Stomach smooth muscle (tissue), 2 donors: ENCODE data around the gene JAML.
A peak's percentile ranks its signal among the peaks of the same experiment; 100 is the strongest.
"Not testable (repeated sequence)": the region's sequence is repeated elsewhere in the genome, so short reads cannot be mapped to it uniquely, and the experiment has no call there.

Experiments used
- H3K27ac ChIP-seq: one replicate; pipeline ENCODE4 v1.7.0; 2013; ENCODE audit warnings: mild to moderate bottlenecking, low read length, inconsistent platforms
- H3K27me3 ChIP-seq, 2 donors: one replicate each; pipeline ENCODE4 v1.7.0; 2013; ENCODE audit warnings: low read length in 2 of 2; ENCODE audit not compliant: insufficient read depth in 2 of 2, control insufficient read depth in 1 of 2
- H3K36me3 ChIP-seq, 2 donors: one replicate each; pipeline ENCODE4 v1.7.0; 2013; ENCODE audit warnings: low read length in 2 of 2; ENCODE audit not compliant: control insufficient read depth in 2 of 2, insufficient read depth in 2 of 2
- H3K4me1 ChIP-seq: one replicate; pipeline ENCODE4 v1.7.0; 2013; ENCODE audit warnings: low read length; ENCODE audit not compliant: control insufficient read depth, insufficient read depth
- H3K4me3 ChIP-seq, 2 donors: one replicate each; pipeline ENCODE4 v1.7.0; 2013; ENCODE audit warnings: low read length in 2 of 2
- H3K9ac ChIP-seq, 2 donors: one replicate each; pipeline ENCODE4 v1.7.0; 2013; ENCODE audit warnings: low read length in 2 of 2, mild to moderate bottlenecking in 1 of 2
- H3K9me3 ChIP-seq, 2 donors: one replicate each; pipeline ENCODE4 v1.7.0; 2013; ENCODE audit warnings: low read length in 2 of 2; ENCODE audit not compliant: control insufficient read depth in 2 of 2
- donor health status: healthy.
- donor health status: Pancreatic carcinoma.

JAML gene

DNA sequence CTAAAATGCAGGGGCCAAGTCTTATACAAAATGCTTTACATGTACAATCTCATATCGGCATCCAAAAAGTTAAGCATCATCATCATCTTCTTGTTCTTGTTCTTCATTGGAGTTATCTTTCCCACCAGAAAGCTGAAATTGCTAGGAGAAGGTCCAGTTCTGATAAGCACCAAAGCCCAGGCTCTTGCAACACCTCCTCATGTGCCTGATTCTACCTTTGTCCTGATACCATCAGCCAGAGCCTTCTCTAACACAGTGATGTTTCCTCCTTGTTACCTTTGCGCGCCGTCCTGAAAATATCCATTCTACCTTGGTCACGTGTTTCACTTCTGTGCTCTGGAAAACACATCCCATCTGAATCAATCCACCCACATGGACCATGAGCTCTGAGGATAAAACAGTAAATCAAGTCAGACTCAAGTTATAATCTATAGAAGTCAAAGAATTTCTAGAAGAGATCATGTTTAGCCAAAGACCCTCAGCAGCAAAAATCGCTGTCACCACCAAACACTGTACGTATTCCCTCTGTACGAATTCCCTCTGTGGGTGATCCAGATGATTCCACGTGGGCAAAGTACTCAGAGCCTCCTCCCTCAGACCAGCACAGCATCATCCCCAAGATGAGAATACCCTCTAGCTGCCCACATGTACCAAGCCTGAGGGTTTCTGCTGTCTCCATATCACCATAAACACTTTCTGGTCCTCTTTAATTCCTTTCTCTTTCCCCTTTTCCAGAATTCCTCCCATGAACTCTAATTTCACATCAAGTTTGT lies 19.0 kb downstream of the JAML start:
- no peaks in the 10 kb centered on the region for H3K4me1 ChIP-seq
- no peak overlapping the region for H3K9ac ChIP-seq
- no peak overlapping the region for H3K4me3 ChIP-seq
- H3K36me3 ChIP-seq = no peaks in the 10 kb centered on the region
- H3K27me3 ChIP-seq = peaks cover 7 to 11% of the 10 kb centered on the region in 2 donors
- H3K9me3 ChIP-seq = no peaks in the 10 kb centered on the region
- H3K27ac ChIP-seq = no peak overlapping the region

DNA sequence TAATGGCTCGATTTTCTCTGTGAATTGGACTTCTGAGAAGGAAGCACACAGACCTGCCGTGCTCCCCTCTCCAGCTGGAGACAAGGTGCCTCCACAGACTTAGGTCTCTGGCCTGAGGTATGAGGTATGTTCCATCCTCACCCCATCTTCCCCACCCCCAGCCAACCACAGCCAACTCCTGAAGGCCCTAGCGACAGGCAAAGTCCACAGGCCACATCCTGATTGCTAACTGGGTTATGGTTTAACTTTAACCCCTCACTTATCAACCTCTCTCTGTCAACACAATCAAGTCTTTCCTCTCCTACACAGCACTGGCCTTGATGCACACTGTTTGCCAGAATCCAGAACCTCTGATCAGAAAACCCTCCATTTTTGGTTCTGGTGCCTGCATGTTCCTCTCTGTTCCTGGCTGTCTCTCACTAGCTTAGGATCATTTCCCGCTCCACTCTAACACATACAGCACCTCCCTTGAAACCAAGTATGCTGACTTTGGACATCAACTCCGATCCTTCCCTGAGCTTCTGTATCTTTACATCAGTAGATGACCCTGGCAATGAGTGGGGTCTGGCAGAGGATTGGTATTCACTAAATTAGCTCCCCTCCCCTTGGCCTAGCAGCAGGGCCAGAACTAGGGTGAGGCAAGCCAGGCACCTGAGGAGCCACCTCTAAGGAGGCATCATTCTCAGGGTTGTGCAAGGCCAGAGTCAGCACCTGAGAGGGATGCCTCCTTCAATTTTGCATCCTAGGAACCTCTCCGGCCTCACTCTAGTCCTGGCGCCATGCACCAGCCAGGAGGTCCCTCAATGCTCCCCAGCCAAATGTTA lies 22.0 kb downstream of the JAML start:
- Histone ChIP-seq H3K4me1 (peaks cover 3% of the 10 kb centered on the region), H3K4me3 (no peak overlapping the region), H3K27me3 (peaks cover 3 to 7% of the 10 kb centered on the region in 2 donors), H3K36me3 (no peaks in the 10 kb centered on the region), H3K27ac (no peak overlapping the region), H3K9ac (no peak overlapping the region), H3K9me3 (no peaks in the 10 kb centered on the region)

DNA sequence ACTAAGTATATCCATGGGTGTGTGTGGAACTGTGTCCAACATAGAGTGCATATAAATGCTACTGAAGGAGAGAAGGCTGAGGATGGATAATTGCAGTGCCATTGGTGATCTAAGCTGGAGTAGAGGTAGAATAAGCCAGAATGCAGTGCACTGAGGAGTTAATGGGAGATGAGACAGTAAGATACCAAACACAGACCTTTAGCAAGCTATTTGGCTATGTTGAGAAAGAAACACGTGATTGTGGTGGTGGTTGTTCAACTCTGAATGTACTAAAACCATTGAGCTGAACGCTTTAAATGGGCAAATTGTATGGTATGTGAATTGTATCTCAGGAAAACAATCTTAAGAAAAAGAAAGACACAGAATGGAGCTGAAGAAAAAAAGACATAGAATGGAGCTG lies 22.8 kb downstream of the JAML start:
- H3K36me3 ChIP-seq = no peaks in the 10 kb centered on the region
- peaks cover 3 to 5% of the 10 kb centered on the region in 2 donors for H3K27me3 ChIP-seq
- H3K4me1 ChIP-seq = peaks cover 3% of the 10 kb centered on the region
- H3K4me3 ChIP-seq = no peak overlapping the region
- H3K9me3 ChIP-seq = no peaks in the 10 kb centered on the region
- H3K27ac ChIP-seq = no peak overlapping the region
- H3K9ac ChIP-seq = no peak overlapping the region

DNA sequence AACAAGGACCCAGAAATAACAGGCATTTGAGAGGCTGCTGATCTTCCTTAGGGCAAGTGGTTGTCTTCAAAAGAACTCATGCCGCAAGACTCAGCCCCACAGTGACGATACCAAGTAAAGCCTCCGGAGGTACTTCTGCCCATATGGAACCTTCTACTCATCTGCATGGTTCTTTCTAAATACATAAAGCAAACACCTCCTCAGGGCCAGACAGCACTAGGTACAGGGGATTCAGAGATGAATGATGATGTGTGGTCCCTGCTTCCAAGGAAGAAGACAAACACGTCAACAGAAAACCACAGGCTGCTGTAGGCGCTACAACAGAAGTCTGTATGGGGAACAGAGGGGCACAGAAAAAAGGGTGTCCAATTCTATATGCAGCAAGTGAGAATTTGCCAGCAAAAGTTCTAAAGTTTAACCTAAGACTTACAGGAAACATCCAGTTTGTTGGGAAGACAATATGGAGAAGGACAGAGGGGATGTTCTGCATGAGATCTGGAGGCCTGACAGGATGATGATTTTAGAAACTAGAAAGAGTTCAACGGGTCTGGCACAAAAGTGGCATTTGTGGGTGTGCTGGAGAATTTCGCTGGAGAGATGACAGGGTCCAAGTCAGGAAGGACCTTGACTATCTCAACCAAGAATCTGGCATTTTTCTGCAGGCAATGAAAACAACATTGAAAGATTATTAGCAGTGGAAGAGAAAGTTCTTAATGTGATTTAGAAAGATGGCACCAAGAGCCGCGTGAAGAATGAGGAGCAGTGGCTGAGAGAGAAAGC lies 23.7 kb downstream of the JAML start:
- Histone ChIP-seq H3K4me3 (no peak overlapping the region), H3K9ac (no peak overlapping the region), H3K36me3 (no peaks in the 10 kb centered on the region), H3K27ac (no peak overlapping the region), H3K4me1 (peaks cover 3% of the 10 kb centered on the region), H3K9me3 (no peaks in the 10 kb centered on the region), H3K27me3 (peaks cover 3 to 5% of the 10 kb centered on the region in 2 donors)

DNA sequence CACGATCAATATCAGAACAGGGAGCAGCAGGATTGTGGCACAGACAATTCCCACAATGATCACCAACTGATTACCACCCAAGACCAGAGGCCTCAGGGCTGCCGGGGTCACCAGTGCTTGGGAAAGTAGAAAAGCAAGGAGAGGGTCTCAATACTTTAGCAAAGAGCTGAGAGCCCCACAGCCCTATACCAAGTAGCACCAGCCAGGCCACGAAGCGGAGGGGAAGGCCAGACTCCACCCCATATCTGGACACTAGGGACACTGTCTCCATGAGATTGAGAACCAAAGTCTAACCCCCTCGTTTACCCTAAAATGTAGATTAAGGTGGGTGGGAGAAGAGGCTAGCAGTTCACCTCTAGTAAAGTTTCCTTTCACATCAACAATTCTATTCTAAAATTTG lies 24.3 kb downstream of the JAML start:
- no peaks in the 10 kb centered on the region for H3K36me3 ChIP-seq
- peaks cover 5% of the 10 kb centered on the region for H3K4me1 ChIP-seq
- H3K9me3 ChIP-seq = no peaks in the 10 kb centered on the region
- no peak overlapping the region for H3K4me3 ChIP-seq
- peaks cover 0 to 3% of the 10 kb centered on the region in 2 donors for H3K27me3 ChIP-seq
- H3K9ac ChIP-seq = no peak overlapping the region
- H3K27ac ChIP-seq = no peak overlapping the region

DNA sequence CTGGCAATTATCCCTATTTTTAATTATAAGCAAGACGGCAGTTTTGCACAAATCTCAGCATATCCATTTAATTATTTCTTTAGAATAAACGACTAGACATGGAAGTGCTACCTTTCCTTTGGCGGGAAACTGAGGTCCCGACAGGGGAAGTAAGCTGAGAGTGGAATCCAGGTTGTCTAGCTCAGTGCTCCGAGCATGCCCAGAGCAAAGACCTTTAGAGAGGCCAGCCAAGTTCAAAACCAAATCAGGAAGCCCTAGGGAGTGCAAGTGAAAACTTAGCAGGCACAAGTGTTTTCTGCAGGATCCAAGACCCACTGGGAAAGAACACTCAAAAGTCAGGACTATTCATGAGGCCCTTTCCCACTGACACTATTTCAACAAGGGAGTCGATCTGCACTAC lies 25.7 kb downstream of the JAML start:
- Histone ChIP-seq H3K4me3 (no peak overlapping the region), H3K27me3 (no peaks in the 10 kb centered on the region), H3K9me3 (no peaks in the 10 kb centered on the region), H3K27ac (no peak overlapping the region), H3K36me3 (no peaks in the 10 kb centered on the region), H3K4me1 (peaks cover 18% of the 10 kb centered on the region), H3K9ac (no peak overlapping the region)

DNA sequence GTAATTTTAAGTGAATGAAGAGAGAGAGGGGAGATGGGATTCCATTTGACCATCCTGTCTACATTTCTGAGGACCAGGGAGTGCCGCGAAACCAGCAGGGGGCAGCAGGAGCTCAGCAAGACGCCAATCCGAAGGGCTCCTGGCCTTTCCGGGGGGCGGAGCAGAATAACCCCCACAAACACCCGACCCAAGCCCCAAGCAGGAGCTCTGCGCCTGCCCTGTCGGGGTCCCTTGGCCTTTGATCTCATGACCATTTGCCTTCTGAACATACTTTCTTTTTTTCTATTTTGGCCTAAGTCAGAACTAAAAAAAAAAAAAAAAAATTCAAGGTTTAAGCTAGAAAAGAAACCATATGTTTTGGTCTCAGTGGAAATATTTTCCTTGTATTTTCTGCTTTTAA lies 26.4 kb downstream of the JAML start:
- Histone ChIP-seq H3K4me1 (peaks cover 20% of the 10 kb centered on the region), H3K9me3 (no peaks in the 10 kb centered on the region), H3K36me3 (no peaks in the 10 kb centered on the region), H3K27ac (no peak overlapping the region), H3K27me3 (no peaks in the 10 kb centered on the region), H3K4me3 (peak overlapping the region in 1 of 2 donors; percentile 40), H3K9ac (peak overlapping the region in 1 of 2 donors; percentile 63)

DNA sequence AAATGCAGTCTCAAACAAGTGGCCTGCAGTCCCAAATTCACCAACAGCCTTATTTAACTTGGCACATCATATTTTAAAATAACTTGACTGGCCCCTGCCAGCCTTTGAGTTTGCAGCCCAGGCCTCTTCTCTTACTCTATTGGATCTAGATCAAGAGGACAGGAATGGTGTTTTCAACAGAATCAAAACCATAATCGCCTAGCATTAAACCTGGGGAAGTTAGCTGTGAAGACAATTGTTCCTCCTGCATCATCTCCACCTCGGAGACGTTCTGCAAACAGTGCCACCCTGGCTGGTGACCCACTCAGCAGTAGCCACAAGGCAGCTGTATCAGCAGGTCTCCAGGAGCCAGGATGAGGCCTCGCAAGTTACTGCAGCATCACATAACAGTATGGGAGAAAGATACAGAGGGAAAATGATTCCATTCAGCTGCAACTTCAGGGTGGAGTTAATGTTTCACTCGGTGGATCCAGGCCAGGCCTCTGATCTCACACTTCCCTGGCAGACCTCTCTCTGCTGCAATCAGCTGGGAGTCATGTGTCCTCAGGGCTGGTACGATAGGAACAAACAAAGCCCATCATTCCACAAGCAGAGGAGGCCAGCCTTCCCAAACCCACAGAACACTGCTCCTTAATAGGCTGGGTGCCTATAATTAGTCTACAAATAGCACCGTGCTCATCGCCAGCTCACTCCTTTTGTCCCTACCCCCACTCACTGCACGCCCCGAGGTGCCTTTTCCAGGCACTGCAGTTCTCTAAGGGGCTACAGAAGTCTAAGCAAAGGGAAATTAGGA lies 29.8 kb downstream of the JAML start:
- Histone ChIP-seq H3K4me1 (peaks cover 20% of the 10 kb centered on the region), H3K27ac (peak overlapping the region; percentile 13), H3K27me3 (no peaks in the 10 kb centered on the region), H3K4me3 (no peak overlapping the region), H3K9ac (peak overlapping the region in 1 of 2 donors; percentile 47), H3K9me3 (no peaks in the 10 kb centered on the region), H3K36me3 (no peaks in the 10 kb centered on the region)

DNA sequence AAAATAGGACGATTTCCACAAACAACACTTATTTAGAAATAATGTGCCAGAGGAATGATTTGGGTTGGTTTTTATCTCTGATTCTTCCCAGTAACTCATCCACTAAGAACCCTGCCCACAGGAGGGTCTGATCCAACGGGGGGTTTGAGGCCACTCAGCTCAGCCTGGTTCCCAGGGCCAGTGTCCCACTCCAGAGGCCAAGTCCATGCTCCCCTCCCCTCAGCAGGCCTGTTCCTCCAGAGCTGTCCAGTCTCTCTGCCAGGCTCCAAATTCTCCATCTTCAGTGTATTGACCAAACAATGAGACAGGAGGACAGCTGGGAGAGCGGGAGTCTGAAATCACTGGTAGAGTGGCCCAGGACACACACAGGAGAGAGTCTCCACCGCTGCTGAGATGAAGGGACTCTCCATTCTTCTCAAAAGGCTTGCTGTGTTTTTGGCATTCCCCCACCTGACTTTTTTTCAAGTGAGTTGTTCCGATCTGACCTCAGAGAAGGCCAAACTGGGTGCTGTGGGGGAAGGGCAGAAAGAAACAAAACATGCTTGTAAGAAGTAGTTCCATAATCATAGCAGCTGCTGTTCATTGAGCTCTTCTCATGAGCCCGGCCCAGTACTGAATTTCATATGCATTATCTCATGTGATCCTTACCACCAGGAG lies 30.8 kb downstream of the JAML start:
- Histone ChIP-seq H3K9me3 (no peaks in the 10 kb centered on the region), H3K4me3 (no peak overlapping the region), H3K36me3 (no peaks in the 10 kb centered on the region), H3K4me1 (peaks cover 20% of the 10 kb centered on the region), H3K9ac (no peak overlapping the region), H3K27me3 (no peaks in the 10 kb centered on the region), H3K27ac (no peak overlapping the region)

DNA sequence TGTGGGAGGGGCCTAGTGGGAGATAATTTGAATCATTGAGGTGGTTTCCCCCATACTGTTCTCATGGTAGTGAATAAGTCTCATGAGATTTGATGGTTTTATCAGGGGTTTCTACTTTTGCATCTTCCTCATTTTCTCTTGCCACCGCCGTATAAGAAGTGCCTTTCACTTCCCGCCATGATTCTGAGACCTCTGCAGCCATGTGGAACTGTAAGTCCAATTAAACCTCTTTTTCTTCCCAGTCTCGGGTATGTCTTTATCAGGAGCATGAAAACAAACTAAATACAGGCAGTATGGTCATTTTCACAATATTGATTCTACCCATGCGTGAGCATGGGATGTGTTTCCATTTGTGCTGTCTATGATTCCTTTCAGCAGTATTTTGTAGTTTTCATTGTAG lies 32.0 kb downstream of the JAML start:
- H3K9me3 ChIP-seq, H3K9ac ChIP-seq, H3K4me3 ChIP-seq, H3K27me3 ChIP-seq, H3K36me3 ChIP-seq, H3K27ac ChIP-seq: not testable (repeated sequence)
- peaks cover 17% of the 10 kb centered on the region for H3K4me1 ChIP-seq
